ENCODE results near the gene ACVR1B. TPM values are rescaled to one million over a fixed set of nuclear protein-coding genes. Genes with fewer than 3 reads are reported as not detected.

The ACVR1B gene
- total and polyA plus RNA-seq, 2 donors (not counting 1 experiment from before 2014, with no cell fraction given) = 3.4 to 10.6 TPM

DNA sequence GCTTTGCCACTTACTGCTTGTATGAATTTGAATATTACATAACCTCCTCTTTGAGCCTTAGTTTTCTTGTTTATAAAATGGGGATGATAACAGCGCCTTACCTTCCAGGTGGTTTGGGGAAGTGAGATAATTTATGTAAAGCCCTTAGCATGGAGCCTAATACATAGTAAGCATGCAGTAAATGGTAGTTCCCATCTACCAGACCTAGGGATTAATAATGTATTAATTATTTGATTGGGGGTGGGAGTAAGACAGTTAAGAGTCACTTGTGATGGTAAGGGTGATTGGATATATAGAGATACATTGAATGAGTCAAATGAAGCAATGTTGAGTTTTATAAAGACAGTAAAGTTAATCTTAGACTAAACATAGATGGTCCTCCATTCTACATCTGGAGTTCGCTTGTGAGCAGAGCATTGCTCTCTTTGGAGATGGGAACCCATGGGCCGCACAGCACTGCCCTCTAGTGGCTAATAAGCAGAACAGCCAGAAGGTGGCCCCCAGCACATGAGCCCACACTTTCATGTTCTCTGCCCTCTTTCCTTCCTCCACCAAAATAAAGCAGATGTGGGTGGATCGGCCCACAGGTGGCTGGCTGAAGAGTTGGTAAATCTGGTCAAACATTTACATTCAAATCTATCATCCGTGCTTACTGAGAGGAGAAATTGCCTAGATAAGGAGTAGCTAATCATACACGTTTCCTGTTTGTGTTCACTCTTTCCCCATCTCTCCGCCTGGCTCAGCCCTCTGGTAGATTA is 28.7 kb downstream of the ACVR1B start:
- Mint-ChIP-seq H3K4me1 (peaks cover 10% of the 10 kb centered on the region), H3K4me3 (no peak overlapping the region), H3K27me3 (no peaks in the 10 kb centered on the region), H3K9me3 (ENCODE audit: insufficient read depth) (no peaks in the 10 kb centered on the region), H3K27ac (no peak overlapping the region)
- peaks cover 3 to 6% of the 10 kb centered on the region in 2 donors for H3K4me1 ChIP-seq (ENCODE audit: control insufficient read depth in 2 of 2, insufficient read depth in 2 of 2, low read length in 2 of 2)
- ChIA-PET CTCF (interaction anchor here (0.7 to 21.2 kb wide), 19 partner anchors 9 to 243 kb away, joined by 3 to 707 read pairs (median 4); no protein-coding TSS in a partner anchor), POLR2A (no interaction called here)
- H3K9ac ChIP-seq (ENCODE audit: low read length) = no peak overlapping the region
- H3K4me3 ChIP-seq (ENCODE audit: control extremely low read depth in 1 of 5, extremely low read depth in 1 of 5, insufficient read depth in 1 of 5, low read depth in 2 of 5, low read length in 4 of 5) = no peak overlapping the region
- H3K27me3 ChIP-seq (replicated peaks in 1 of 4; ENCODE audit: control extremely low read depth in 1 of 4, control insufficient read depth in 3 of 4, insufficient read depth in 4 of 4, low read length in 3 of 4) = no peaks in the 10 kb centered on the region
- WGBS (ENCODE audit: insufficient coverage) = 0% methylated on average over 1 of the region's 7 CpGs
- intact Hi-C loops (cut with micrococcal nuclease) = loop anchor here (1.0 kb wide), 4 partner anchors 9 to 559 kb away; no protein-coding TSS in a partner anchor
- H3K4me2 ChIP-seq (replicated peaks; ENCODE audit: low read depth, low read length, poor library complexity, severe bottlenecking) = no peak overlapping the region
- ATAC-seq (ENCODE audit: low read depth) (peak; percentile 97), DNase-seq (peak; percentile 84)
- no peaks in the 10 kb centered on the region for H4K20me1 ChIP-seq (ENCODE audit: control insufficient read depth, insufficient read depth, low read length, poor library complexity, severe bottlenecking)
- peak overlapping the region; percentile 25 for H2AFZ ChIP-seq (ENCODE audit: insufficient read depth, low read depth, low read length, poor library complexity, severe bottlenecking)
- TF ChIP-seq, protein P1, sequence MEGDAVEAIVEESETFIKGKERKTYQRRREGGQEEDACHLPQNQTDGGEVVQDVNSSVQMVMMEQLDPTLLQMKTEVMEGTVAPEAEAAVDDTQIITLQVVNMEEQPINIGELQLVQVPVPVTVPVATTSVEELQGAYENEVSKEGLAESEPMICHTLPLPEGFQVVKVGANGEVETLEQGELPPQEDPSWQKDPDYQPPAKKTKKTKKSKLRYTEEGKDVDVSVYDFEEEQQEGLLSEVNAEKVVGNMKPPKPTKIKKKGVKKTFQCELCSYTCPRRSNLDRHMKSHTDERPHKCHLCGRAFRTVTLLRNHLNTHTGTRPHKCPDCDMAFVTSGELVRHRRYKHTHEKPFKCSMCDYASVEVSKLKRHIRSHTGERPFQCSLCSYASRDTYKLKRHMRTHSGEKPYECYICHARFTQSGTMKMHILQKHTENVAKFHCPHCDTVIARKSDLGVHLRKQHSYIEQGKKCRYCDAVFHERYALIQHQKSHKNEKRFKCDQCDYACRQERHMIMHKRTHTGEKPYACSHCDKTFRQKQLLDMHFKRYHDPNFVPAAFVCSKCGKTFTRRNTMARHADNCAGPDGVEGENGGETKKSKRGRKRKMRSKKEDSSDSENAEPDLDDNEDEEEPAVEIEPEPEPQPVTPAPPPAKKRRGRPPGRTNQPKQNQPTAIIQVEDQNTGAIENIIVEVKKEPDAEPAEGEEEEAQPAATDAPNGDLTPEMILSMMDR (IDR thresholded peaks at IDR 0.05) = peak; percentile 94
- no peak for TF ChIP-seq EZH2 (IDR thresholded peaks at IDR 0.05; ENCODE audit: borderline replicate concordance, insufficient read depth, low read depth, low read length, poor library complexity, severe bottlenecking)
- peaks cover 1 to 5% of the 10 kb centered on the region in 2 experiments for H3K36me3 ChIP-seq (replicated peaks in 1 of 2; ENCODE audit: control extremely low read depth in 1 of 2, control insufficient read depth in 1 of 2, extremely low read depth in 1 of 2, insufficient read depth in 2 of 2, low read length in 1 of 2)
- no peaks in the 10 kb centered on the region for H3K9me3 ChIP-seq (ENCODE audit: control extremely low read depth in 1 of 3, control insufficient read depth in 2 of 3, insufficient read depth in 1 of 3, low read length in 2 of 3)
- no peaks in the 10 kb centered on the region for H3K79me2 ChIP-seq (ENCODE audit: control insufficient read depth, insufficient read depth, low read length)
- H3K27ac ChIP-seq (ENCODE audit: low read length in 2 of 2) = no peak overlapping the region

DNA sequence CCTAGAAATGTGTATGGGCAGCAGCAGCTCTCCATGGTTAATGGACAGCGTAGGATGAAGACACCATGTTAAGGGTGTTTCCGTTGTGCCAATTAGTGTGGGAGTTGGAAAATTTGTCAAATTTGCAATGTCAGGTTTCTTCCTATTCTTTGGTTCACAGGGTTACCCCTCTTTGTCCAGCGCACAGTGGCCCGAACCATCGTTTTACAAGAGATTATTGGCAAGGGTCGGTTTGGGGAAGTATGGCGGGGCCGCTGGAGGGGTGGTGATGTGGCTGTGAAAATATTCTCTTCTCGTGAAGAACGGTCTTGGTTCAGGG is 29.3 kb downstream of the ACVR1B start:
- DNase-seq = no peak
- Histone ChIP-seq H3K9ac (ENCODE audit: low read length) (no peak overlapping the region), H3K4me1 (ENCODE audit: control insufficient read depth in 2 of 2, insufficient read depth in 2 of 2, low read length in 2 of 2) (peaks cover 3 to 6% of the 10 kb centered on the region in 2 donors), H3K27me3 (replicated peaks in 1 of 4; ENCODE audit: control extremely low read depth in 1 of 4, control insufficient read depth in 3 of 4, insufficient read depth in 4 of 4, low read length in 3 of 4) (no peaks in the 10 kb centered on the region), H3K9me3 (ENCODE audit: control extremely low read depth in 1 of 3, control insufficient read depth in 2 of 3, insufficient read depth in 1 of 3, low read length in 2 of 3) (no peaks in the 10 kb centered on the region), H4K20me1 (ENCODE audit: control insufficient read depth, insufficient read depth, low read length, poor library complexity, severe bottlenecking) (no peaks in the 10 kb centered on the region), H3K4me2 (replicated peaks; ENCODE audit: low read depth, low read length, poor library complexity, severe bottlenecking) (no peak overlapping the region), H2AFZ (ENCODE audit: insufficient read depth, low read depth, low read length, poor library complexity, severe bottlenecking) (peak overlapping the region; percentile 25), H3K27ac (ENCODE audit: low read length in 2 of 2) (no peak overlapping the region), H3K4me3 (ENCODE audit: control extremely low read depth in 1 of 5, extremely low read depth in 1 of 5, insufficient read depth in 1 of 5, low read depth in 2 of 5, low read length in 4 of 5) (no peak overlapping the region), H3K79me2 (ENCODE audit: control insufficient read depth, insufficient read depth, low read length) (no peaks in the 10 kb centered on the region), H3K36me3 (replicated peaks in 1 of 2; ENCODE audit: control extremely low read depth in 1 of 2, control insufficient read depth in 1 of 2, extremely low read depth in 1 of 2, insufficient read depth in 2 of 2, low read length in 1 of 2) (peaks cover 3 to 5% of the 10 kb centered on the region in 2 experiments)
- no peak overlapping the region for H3K27ac Mint-ChIP-seq
- WGBS (ENCODE audit: insufficient coverage) = 76% methylated on average over 9 of the region's 10 CpGs
- TF ChIP-seq EZH2 (IDR thresholded peaks at IDR 0.05; ENCODE audit: borderline replicate concordance, insufficient read depth, low read depth, low read length, poor library complexity, severe bottlenecking) = no peak
- TF ChIP-seq, protein P1 (IDR thresholded peaks at IDR 0.05) = no peak
- H3K9me3 Mint-ChIP-seq (ENCODE audit: insufficient read depth) = no peaks in the 10 kb centered on the region
- POLR2A ChIA-PET = no interaction called here
- intact Hi-C loops (cut with micrococcal nuclease) = loop anchor here (1.0 kb wide), 4 partner anchors 9 to 559 kb away; no protein-coding TSS in a partner anchor
- no peak overlapping the region for H3K4me3 Mint-ChIP-seq
- ATAC-seq (ENCODE audit: low read depth) = no peak
- CTCF ChIA-PET = interaction anchor here (0.7 to 21.2 kb wide), 19 partner anchors 10 to 244 kb away, joined by 3 to 707 read pairs (median 4); no protein-coding TSS in a partner anchor
- H3K4me1 Mint-ChIP-seq = peaks cover 10% of the 10 kb centered on the region
- no peaks in the 10 kb centered on the region for H3K27me3 Mint-ChIP-seq

All from B cell (primary cell).